H9 (cell line): ENCODE results near the gene CAB39. TPM values are rescaled to one million over a fixed set of nuclear protein-coding genes. Genes with fewer than 3 reads are reported as not detected.
"Not testable (repeated sequence)": the region's sequence is repeated elsewhere in the genome, so short reads cannot be mapped to it uniquely, and the experiment has no call there.

Source experiments
- DNase-seq: peaks from one replicate; pipeline ENCODE4 v3.0.0-alpha.2; 2017
- H2AFZ ChIP-seq: one replicate; pipeline ENCODE4 v1.6.1; 2013; ENCODE audit warnings: mild to moderate bottlenecking, low read length, control low read depth, moderate library complexity
- H2AK5ac ChIP-seq: 2 replicates; pipeline ENCODE4 v1.6.1; 2013; ENCODE audit warnings: low read length, control low read depth, mixed read lengths; ENCODE audit not compliant: insufficient read length
- H2BK120ac ChIP-seq: one replicate; pipeline ENCODE4 v1.6.1; 2013; ENCODE audit warnings: low read depth, mild to moderate bottlenecking, low read length, control low read depth, inconsistent platforms; ENCODE audit not compliant: poor library complexity, severe bottlenecking
- H2BK12ac ChIP-seq: 2 replicates; pipeline ENCODE4 v1.6.1; 2013; ENCODE audit warnings: low read length, control low read depth, mixed read lengths, low read depth; ENCODE audit not compliant: insufficient read length
- H2BK15ac ChIP-seq: 2 replicates; pipeline ENCODE4 v1.6.1; 2013; ENCODE audit warnings: low read depth, low read length, control low read depth
- H2BK20ac ChIP-seq: one replicate; pipeline ENCODE4 v1.6.1; 2013; ENCODE audit warnings: low read depth, mild to moderate bottlenecking, low read length, control low read depth, inconsistent platforms; ENCODE audit not compliant: poor library complexity, severe bottlenecking
- H2BK5ac ChIP-seq: 2 replicates; pipeline ENCODE4 v1.6.1; 2013; ENCODE audit warnings: low read length, control low read depth, mixed read lengths; ENCODE audit not compliant: insufficient read length
- H3K14ac ChIP-seq: 2 replicates; pipeline ENCODE4 v1.6.1; 2013; ENCODE audit warnings: low read length, control low read depth; ENCODE audit not compliant: insufficient read depth
- H3K18ac ChIP-seq: 2 replicates; pipeline ENCODE4 v1.6.1; 2013; ENCODE audit warnings: low read depth, mild to moderate bottlenecking, mixed read lengths, low read length, control low read depth; ENCODE audit not compliant: insufficient read length
- H3K23ac ChIP-seq: 2 replicates; pipeline ENCODE4 v1.6.1; 2013; ENCODE audit warnings: low read length, control low read depth, mixed read lengths, low read depth; ENCODE audit not compliant: insufficient read length
- H3K23me2 ChIP-seq: 2 replicates; pipeline ENCODE4 v1.6.1; 2013; ENCODE audit warnings: low read depth, mild to moderate bottlenecking, mixed read lengths, low read length, control low read depth; ENCODE audit not compliant: insufficient read length, poor library complexity, severe bottlenecking
- H3K27ac ChIP-seq: 2 replicates; pipeline ENCODE4 v1.5.1; 2013; ENCODE audit warnings: low read length, control low read depth, mixed read lengths, low read depth; ENCODE audit not compliant: insufficient read length
- H3K27me3 ChIP-seq: 2 replicates; pipeline ENCODE4 v1.6.1; 2013; ENCODE audit warnings: low read length, control low read depth, inconsistent platforms; ENCODE audit not compliant: insufficient read depth
- H3K4ac ChIP-seq: 2 replicates; pipeline ENCODE4 v1.6.1; 2013; ENCODE audit warnings: low read depth, mild to moderate bottlenecking, control low read depth, inconsistent platforms, low read length, moderate library complexity
- H3K4me1 ChIP-seq: 2 replicates; pipeline ENCODE4 v1.6.1; 2013; ENCODE audit warnings: low read length, control low read depth, inconsistent platforms; ENCODE audit not compliant: insufficient read depth
- H3K4me2 ChIP-seq: 2 replicates; pipeline ENCODE4 v1.6.1; 2013; ENCODE audit warnings: low read length, control low read depth, mixed read lengths; ENCODE audit not compliant: insufficient read length, insufficient read depth
- H3K56ac ChIP-seq: 2 replicates; pipeline ENCODE4 v1.6.1; 2013; ENCODE audit warnings: low read depth, mild to moderate bottlenecking, mixed read lengths, low read length, control low read depth; ENCODE audit not compliant: insufficient read length
- H3K79me1 ChIP-seq: 2 replicates; pipeline ENCODE4 v1.6.1; 2013; ENCODE audit warnings: low read depth, mild to moderate bottlenecking, moderate library complexity, low read length, control low read depth, inconsistent platforms; ENCODE audit not compliant: insufficient read depth, poor library complexity, severe bottlenecking
- H3K79me2 ChIP-seq: 2 replicates; pipeline ENCODE4 v1.6.1; 2013; ENCODE audit warnings: low read length, control low read depth, inconsistent platforms; ENCODE audit not compliant: insufficient read depth
- H3K9ac ChIP-seq: 2 replicates; pipeline ENCODE4 v1.6.1; 2013; ENCODE audit warnings: low read length, control low read depth, mixed read lengths; ENCODE audit not compliant: insufficient read length; ENCODE audit errors: extremely low read depth
- H3K9me3 ChIP-seq: one replicate; pipeline ENCODE4 v1.6.1; 2013; ENCODE audit warnings: low read depth, low read length, inconsistent platforms; ENCODE audit not compliant: control insufficient read depth
- H3T11ph ChIP-seq: one replicate; pipeline ENCODE4 v1.6.1; 2013; ENCODE audit warnings: mild to moderate bottlenecking, low read length, control low read depth, inconsistent platforms
- H4K20me1 ChIP-seq: one replicate; pipeline ENCODE4 v1.6.1; 2013; ENCODE audit not compliant: control insufficient read depth, insufficient read length, insufficient read depth
- H4K5ac ChIP-seq: 2 replicates; pipeline ENCODE4 v1.6.1; 2013; ENCODE audit warnings: low read depth, mild to moderate bottlenecking, mixed read lengths, low read length, control low read depth; ENCODE audit not compliant: insufficient read length
- H4K8ac ChIP-seq: replicated peaks from 2 replicates; pipeline ENCODE4 v1.6.1; 2013; ENCODE audit warnings: low read length, control low read depth, mixed read lengths, low read depth; ENCODE audit not compliant: insufficient read length
- H4K91ac ChIP-seq: 2 replicates; pipeline ENCODE4 v1.6.1; 2013; ENCODE audit warnings: low read depth, mild to moderate bottlenecking, moderate library complexity, mixed read lengths, low read length, control low read depth; ENCODE audit not compliant: insufficient read length
- H3K27ac Mint-ChIP-seq, 3 experiments: 2 replicates in 2 of 3; 3 replicates in 1 of 3; pipeline ENCODE4 v1.8.0; 2020 to 2021; ENCODE audit warnings: mixed read lengths in 3 of 3, mild to moderate bottlenecking in 1 of 3, moderate library complexity in 1 of 3
- H3K27me3 Mint-ChIP-seq: 2 replicates; pipeline ENCODE4 v1.8.0; 2021; ENCODE audit warnings: low read depth, mild to moderate bottlenecking, moderate library complexity, mixed read lengths
- H3K36me3 Mint-ChIP-seq, 3 experiments: 2 replicates in 2 of 3; 3 replicates in 1 of 3; pipeline ENCODE4 v1.8.0; 2020 to 2021; ENCODE audit warnings: low read depth in 3 of 3, mixed read lengths in 3 of 3; ENCODE audit not compliant: insufficient read depth in 1 of 3
- H3K4me1 Mint-ChIP-seq, 2 experiments: 2 replicates each; pipeline ENCODE4 v1.8.0; 2020; ENCODE audit warnings: mixed read lengths in 2 of 2
- H3K4me3 Mint-ChIP-seq, 2 experiments: 2 replicates in 1 of 2; 3 replicates in 1 of 2; pipeline ENCODE4 v1.8.0; 2020 to 2021; ENCODE audit warnings: mild to moderate bottlenecking in 2 of 2, mixed read lengths in 2 of 2, moderate library complexity in 1 of 2
- H3K9me3 Mint-ChIP-seq, 2 experiments: 2 replicates in 1 of 2; 3 replicates in 1 of 2; pipeline ENCODE4 v1.8.0; 2020; ENCODE audit warnings: mild to moderate bottlenecking in 2 of 2, mixed read lengths in 2 of 2, moderate library complexity in 1 of 2
- CTCF ChIP-seq: fragments of 200-600 bp; sonication (generic); conservative IDR thresholded peaks from 3 replicates; pipeline ENCODE4 v1.8.0; 2021; ENCODE audit warnings: antibody characterized with exemption, mild to moderate bottlenecking
- WGBS: extraction: QIAGEN DNeasy Blood & Tissue Kit; methylation state at CpG from one replicate; pipeline ENCODE4 v1.1.7; 2013; ENCODE audit warnings: missing lambda C conversion rate, low lambda C conversion rate, mixed read lengths; ENCODE audit not compliant: insufficient read length; ENCODE audit errors: extremely low coverage; 5-methylcytosine and 5-hydroxymethylcytosine counted together
- total RNA-seq: library from RNA; stranded (reverse); gene quantifications from 2 replicates; pipeline ENCODE4 v1.2.1, GENCODE V29; 2021

CAB39 gene
- total RNA-seq, 1 experiment from 2014 or later, result 42.7 TPM

- Histone ChIP-seq H3K4me2 (no peak overlapping the region), H4K5ac (no peak overlapping the region), H3K79me1 (no peaks in the 10 kb centered on the region), H2BK15ac (no peak overlapping the region), H3K18ac (no peak overlapping the region), H3K79me2 (peaks cover 16% of the 10 kb centered on the region; the same call in 1 of the 2 replicates), H3K23ac (no peak overlapping the region), H2AFZ (no peak overlapping the region), H3K9ac (no peak overlapping the region), H3K9me3 (no peaks in the 10 kb centered on the region), H3K27ac (no peak overlapping the region), H3K4ac (no peak overlapping the region), H3K4me1 (peaks cover 7% of the 10 kb centered on the region), H4K8ac (no peak overlapping the region), H3K14ac (no peak overlapping the region), H3K27me3 (no peaks in the 10 kb centered on the region; the same call in 1 of the 2 replicates), H3K23me2 (no peaks in the 10 kb centered on the region), H2AK5ac (no peak overlapping the region), H2BK5ac (no peak overlapping the region), H4K91ac (no peak overlapping the region), H2BK20ac (no peak overlapping the region), H4K20me1 (no peaks in the 10 kb centered on the region), H3K56ac (no peak overlapping the region), H2BK12ac (no peak overlapping the region), H3T11ph (no peak overlapping the region), H2BK120ac (no peak overlapping the region)
- no peak for DNase-seq
- Mint-ChIP-seq H3K4me1 (peaks cover 45 to 55% of the 10 kb centered on the region in 2 experiments), H3K36me3 (peaks cover 0 to 6% (median 2%) of the 10 kb centered on the region in 3 experiments; a peak in 3 of 7 replicates), H3K9me3 (no peaks in the 10 kb centered on the region), H3K4me3 (peak overlapping the region in 1 of 2 experiments; percentile 29; a peak in 1 of 5 replicates), H3K27me3 (no peaks in the 10 kb centered on the region), H3K27ac (peak overlapping the region in 2 of 3 experiments; percentile 77 to 95; a peak in 5 of 7 replicates)
- TF ChIP-seq CTCF, result no peak
- no CpG with 5 or more reads among the region's 2 CpGs for WGBS
Measured at GRCh38 chr2:230723363-230723762, 10.7 kb downstream of the CAB39 start.

GRCh38 chr2:230724957-230725356 is 12.3 kb downstream of the CAB39 start:
- not testable (repeated sequence) for H2BK20ac ChIP-seq, H3K27ac Mint-ChIP-seq, H4K5ac ChIP-seq, H3K9me3 Mint-ChIP-seq, H4K8ac ChIP-seq, H3K14ac ChIP-seq, H2AK5ac ChIP-seq, H2AFZ ChIP-seq, H2BK5ac ChIP-seq, H3K23me2 ChIP-seq, H2BK120ac ChIP-seq, H3K18ac ChIP-seq, H3K79me2 ChIP-seq, H3K9me3 ChIP-seq, H3K23ac ChIP-seq, H3K56ac ChIP-seq, H2BK12ac ChIP-seq, H3K27me3 ChIP-seq, H3K4me1 ChIP-seq, H3K79me1 ChIP-seq, H3K4me2 ChIP-seq, H3K27me3 Mint-ChIP-seq, H3T11ph ChIP-seq, H4K91ac ChIP-seq, H2BK15ac ChIP-seq, H3K4ac ChIP-seq, H3K9ac ChIP-seq, H4K20me1 ChIP-seq, H3K4me3 Mint-ChIP-seq, H3K36me3 Mint-ChIP-seq, H3K27ac ChIP-seq
- peak; percentile 35 for DNase-seq
- no CpG with 5 or more reads among the region's 14 CpGs for WGBS
- peaks cover 35 to 45% of the 10 kb centered on the region in 2 experiments for H3K4me1 Mint-ChIP-seq
